VCaP (cell line): Measurements from ENCODE around the gene ZNF334.
A peak's percentile ranks its signal among the peaks of the same experiment; 100 is the strongest.

Source experiments
- H3K27ac ChIP-seq: fragments of 450-650 bp; 2 replicates; pipeline ENCODE4 v1.5.1; 2017
- TF ChIP-seq, protein P1 (sequence below): fragments of 450-650 bp; conservative IDR thresholded peaks from 2 replicates; pipeline ENCODE4 v1.5.1; 2017; ENCODE audit warnings: mild to moderate bottlenecking, moderate library complexity

ZNF334 gene

DNA sequence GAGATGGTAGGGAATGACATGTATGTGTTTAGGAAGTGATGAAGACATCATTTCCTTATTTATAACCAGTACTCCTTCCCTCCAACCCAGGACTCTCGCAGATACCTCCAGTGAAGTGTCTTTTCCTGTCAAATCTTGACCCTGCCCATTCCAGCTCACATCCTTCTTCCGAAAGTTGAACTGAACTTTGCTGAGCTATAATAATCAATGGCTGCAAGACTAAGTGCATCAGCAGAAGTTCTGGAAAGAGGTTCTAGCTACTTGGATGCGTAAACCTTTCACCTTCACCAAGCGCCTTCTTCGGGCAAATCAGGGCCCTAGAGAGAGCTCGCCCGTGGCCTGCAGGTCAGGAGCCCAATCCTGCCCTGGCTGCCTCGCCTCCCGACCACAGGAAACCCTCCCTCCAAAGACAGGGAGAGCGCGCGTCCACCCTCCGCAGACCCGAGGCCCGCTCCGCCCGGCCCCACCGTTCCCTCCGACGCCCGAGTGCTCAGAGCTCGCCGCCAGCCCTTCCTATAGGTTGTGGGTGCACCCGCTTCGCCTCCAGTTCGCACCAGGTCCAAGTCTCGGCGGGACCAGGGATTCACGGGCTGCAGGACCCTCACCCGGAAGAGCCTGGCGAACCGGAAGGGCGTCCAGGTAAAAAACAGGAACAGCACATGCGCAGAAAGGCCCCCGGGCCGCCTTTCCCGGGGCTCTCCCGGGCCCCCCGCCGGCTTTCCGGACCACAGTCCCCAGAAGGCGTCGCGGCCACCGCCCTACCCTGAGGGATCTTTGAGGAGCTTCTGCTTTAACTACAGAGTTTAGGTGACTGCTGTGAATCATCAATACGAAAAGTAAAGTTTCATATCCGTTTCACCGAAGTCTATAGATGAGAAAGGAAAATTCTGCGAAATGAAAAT lies at the start of gene ZNF334:
TSS of gene ZNF334 (minus strand) at position 617 of the 902 bp plus-strand sequence. CDS start 1,457 bp downstream, outside the sequence.
- H3K27ac ChIP-seq: peak within 1 kb of the TSS; percentile 31; the same call in 1 of the 2 replicates
- TF ChIP-seq, protein P1, sequence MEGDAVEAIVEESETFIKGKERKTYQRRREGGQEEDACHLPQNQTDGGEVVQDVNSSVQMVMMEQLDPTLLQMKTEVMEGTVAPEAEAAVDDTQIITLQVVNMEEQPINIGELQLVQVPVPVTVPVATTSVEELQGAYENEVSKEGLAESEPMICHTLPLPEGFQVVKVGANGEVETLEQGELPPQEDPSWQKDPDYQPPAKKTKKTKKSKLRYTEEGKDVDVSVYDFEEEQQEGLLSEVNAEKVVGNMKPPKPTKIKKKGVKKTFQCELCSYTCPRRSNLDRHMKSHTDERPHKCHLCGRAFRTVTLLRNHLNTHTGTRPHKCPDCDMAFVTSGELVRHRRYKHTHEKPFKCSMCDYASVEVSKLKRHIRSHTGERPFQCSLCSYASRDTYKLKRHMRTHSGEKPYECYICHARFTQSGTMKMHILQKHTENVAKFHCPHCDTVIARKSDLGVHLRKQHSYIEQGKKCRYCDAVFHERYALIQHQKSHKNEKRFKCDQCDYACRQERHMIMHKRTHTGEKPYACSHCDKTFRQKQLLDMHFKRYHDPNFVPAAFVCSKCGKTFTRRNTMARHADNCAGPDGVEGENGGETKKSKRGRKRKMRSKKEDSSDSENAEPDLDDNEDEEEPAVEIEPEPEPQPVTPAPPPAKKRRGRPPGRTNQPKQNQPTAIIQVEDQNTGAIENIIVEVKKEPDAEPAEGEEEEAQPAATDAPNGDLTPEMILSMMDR: no peak

DNA sequence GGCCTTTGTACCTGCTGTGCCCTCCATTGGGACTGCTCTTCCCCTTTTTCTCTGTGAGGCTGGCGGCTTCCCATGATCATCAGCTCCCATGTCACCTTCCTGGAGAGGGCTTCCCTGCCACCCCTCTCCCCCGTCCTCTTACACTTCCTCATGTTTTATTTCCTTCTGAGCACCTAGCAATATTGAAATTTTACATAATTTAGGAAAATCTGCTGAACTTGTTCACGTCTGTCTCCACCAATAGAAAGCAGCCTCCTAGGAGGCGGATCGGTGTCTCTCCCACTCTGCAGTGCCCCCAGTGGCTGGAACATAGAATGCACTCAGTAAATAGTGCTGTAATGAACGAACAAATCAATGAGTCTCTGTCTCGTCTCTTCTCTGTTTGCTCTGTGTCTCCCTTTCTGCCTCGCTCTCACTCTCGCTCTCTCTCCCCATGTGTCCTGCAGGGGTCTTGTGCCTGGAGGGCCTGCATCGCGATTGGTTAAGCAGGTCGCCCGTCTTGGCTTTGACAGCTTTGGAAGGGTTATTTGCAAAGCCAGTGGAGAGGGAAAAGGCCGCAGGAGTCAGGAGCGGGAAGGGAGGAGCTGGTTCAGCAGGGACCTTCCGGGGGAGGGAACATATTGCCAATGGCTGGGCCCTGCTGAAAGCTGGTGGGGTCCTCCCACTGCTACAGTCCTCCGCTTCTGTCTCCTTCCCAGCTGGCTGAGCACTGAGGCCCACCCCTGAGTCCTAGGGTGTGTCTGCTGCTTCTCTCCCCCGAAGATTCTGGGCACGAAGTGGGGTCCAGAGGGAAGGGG lies 49.2 kb upstream of the ZNF334 start:
- TF ChIP-seq, protein P1: peak; percentile 87

DNA sequence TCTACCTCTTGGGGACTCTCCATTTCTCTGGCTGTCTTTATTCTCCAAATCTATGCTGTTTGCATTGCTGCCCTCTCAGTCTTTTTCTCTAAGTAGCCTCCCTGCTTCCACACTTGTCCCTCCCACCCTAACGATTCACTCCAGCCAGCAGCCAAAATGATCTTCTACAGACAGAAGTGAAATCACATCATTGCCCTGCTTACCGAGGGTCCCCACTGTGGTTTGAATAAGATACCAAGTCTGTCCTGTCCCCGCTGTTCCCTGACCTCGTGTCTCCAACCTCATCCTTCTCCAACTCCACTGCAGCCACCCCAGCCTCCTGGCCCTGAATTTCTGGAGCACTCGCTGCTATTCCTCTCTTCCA lies 48.6 kb upstream of the ZNF334 start:
- no peak overlapping the region for H3K27ac ChIP-seq
- TF ChIP-seq, protein P1: no peak

More for the DNA sequence above, 49.2 kb upstream of the ZNF334 start:
- no peak overlapping the region for H3K27ac ChIP-seq

DNA sequence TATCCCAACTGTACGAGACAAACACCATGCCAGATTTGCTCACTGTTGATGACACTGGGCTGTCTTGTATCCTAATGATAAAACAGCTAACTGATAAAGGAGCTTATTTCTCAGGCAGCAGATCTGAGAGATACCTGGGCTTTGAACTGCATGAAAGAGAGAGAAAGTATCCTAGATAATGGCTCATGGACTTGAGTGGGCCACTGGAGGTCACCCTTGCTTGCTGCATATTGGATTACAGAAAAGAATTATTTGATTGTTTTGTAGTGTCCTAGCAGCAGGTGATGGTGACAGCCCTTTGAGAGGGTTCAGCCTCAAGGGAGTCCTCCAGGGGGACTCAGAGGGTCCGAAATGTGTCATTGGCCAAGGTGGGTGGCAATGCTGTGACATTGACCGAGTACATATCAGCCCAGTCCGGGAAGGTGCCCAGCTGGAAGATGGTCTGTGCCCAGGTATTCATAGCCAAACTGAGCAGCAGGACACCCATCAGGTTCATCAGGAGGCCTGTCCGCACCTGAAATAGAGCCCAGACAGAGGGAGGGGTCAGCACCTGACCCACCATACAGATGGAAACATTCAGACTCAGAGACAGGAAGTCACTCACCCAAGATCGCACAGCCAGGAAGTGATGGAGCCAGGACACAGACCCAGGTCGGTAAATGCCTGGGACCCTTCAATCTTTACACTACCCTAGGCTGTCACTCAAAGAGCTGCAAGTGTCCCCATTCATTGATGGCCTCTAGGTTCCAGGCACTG lies 46.5 kb upstream of the ZNF334 start:
- TF ChIP-seq, protein P1: peak; percentile 71

DNA sequence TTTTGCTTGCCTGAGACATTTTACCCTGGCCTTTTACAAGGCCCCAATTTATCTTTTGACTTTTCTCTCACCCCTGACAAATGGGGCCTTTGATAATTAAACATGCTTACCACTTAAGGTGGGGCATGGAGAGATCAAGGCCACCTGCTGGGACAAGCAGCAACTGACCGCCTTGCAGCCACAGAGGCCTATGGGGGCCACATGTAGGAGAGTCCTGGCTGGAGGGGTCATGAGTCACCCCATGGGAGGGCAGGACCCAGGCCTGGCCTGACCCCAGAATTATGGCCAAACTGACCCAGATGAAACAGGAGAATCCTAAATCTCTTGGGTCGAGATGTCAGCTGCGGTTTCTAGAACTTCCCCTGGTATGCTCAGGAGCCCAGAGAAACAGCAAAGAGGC lies 45.6 kb upstream of the ZNF334 start:
- no peak overlapping the region for H3K27ac ChIP-seq
- TF ChIP-seq, protein P1: no peak

More for the DNA sequence above, 46.5 kb upstream of the ZNF334 start:
- no peak overlapping the region for H3K27ac ChIP-seq

DNA sequence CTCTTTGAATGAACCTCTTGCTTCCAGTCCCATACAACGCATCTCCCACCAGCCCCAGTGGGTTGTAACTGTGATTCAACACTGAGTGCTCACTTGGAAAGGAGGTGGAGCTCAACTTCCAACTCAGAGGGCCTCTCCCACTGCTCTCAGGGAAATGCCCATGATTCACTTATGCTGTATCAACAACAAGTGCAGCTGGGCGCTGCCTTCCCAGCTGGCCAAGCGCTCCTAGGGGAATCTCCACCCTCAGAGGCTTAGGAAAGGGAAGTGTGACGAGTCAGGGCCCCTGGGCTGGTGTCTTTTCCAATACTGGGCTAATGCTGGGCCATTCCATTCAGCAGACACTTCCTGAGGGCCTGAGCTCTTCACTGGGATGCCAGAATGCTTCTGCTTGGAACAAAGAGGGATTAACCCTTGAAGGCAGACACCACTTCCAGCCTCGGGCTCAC lies 45.2 kb upstream of the ZNF334 start:
- TF ChIP-seq, protein P1: no peak
- no peak overlapping the region for H3K27ac ChIP-seq
